Activated gamma-delta T cell treated with Interleukin-2 at 50 U/mL for 16 hours (primary cell): ENCODE results near the gene WDR46.

Experiments
- DNase-seq: peaks from one replicate; pipeline ENCODE4 v3.0.0-alpha.2; 2020

WDR46 gene

DNA sequence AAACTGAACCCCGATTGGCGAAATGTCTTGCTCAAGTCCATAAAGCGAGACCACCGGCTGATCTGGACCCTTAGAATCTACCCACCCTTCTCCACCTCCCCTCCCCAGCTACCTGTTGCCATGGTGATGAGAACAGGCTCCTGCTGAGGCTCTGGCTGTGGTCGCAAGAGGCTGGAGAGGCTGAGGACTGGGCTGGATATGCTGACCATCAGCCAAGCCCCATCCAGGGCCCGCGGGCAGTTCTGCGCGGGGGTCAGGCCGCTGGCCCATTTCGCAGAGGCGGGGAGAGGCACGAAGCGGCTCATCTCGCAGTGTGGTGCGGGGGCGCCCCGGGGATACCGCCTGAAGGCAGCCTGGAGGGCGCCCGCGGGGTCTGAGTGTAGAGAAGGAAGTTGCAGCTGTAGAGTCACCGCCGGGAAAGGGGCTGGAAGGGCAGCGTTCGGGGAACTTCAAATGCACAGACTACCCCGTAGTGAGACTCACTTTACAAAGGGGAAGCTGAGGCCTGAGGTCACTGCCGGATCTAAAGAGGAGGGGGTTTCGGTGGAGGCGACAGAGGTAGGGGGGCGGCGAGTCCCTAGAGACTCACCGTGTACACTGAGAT is 24.2 kb upstream of the WDR46 start:
- no peak for DNase-seq

DNA sequence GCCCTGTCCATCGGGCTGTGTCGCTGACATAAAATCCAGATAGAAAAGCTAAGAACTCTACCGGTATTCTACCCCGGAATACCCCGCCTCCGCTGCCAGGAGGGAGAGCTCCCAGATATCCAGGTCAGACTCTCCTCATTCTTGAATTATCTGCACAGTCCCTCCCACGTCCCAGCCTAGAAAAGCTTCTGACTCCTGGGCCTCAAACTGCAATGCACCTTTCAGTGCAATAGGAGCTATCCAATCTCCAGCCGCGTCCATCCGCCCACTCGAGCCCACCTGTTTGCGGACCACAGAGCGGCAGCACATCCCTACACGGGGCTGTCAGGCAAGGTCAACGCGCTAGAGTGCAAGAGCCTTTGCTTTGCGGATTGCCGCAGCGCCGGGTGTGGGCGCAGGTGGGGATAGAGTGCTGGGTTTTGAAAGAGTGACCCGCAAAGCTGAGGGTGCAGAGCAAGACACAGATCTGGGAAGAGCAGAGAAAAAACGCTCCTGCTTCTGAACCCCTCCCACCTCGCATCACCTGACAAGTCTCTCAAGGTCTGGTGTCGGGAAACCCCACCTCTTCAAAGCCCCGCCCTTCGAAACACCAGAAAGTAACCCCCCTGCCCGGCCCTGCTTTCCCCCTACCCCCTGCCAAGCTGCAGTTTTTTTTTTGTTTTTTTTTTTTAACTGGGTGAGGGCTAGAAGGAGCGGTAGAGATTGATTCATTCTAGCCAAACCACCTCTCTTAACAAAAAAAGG is 23.5 kb upstream of the WDR46 start:
- DNase-seq, result peak; percentile 76

GRCh38 chr6:33306356-33306755 is 17.3 kb upstream of the WDR46 start:
- no peak for DNase-seq

- no peak for DNase-seq
Measured at GRCh38 chr6:33305052-33305451, 16.0 kb upstream of the WDR46 start.

GRCh38 chr6:33304216-33304615 is 15.2 kb upstream of the WDR46 start:
- no peak for DNase-seq

DNA sequence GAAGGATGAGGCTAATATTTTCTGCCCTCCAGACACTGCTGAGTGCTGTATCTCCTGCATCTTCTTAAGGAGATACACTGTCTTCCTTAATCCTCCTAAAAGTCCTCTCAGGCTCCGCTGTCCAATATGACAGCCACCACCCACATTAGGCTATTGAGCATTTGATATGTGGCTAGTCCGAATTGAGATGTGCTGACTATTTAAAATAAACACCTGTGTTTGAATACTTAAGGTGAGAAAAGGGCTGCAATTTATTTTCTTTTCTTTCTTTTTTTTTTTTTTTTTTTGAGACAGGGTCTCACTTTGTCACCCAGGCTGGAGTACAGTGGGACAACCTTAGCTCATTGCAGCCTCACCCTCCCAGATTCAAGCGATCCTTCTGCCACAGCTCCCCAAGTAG is 12.8 kb upstream of the WDR46 start:
- DNase-seq, result no peak

DNA sequence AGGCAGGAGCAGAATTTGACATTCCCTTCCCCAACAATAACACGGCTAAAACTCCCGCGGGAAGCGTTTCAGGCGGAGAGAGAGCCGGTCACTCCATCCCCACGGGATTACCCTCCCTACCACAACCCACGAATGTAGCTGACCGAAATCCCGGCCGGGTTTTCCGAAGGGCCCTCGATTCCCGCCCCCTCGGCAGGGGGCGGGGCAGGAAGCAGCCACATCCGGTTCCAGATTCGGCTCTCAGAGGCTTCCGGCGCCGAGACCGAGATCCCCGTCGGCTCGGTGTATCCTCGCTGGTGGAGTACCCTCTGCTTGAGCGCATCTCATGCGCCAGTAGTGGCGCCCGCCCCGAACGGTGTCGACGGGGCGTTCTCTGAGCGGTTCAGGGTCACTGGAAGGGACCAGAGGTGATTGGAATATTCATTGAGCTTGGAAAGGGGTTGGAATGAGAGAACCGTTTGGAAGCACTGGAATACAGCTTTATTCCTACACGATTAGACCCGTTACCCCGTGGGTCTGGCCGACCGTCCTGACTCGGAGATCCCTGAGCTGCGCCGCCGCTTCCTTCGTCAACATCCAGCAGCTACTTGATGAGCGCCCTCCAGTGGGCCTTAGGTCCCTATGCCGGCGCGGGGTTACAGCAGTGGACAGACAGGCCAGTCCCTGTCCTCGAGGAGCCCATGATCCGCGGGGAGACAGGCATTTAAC is 10.4 kb upstream of the WDR46 start:
- peak; percentile 93 for DNase-seq

- peak; percentile 63 for DNase-seq
Measured at GRCh38 chr6:33298773-33299236, 9.8 kb upstream of the WDR46 start, which contains the start of gene RGL2. Gene RGL2 (minus strand): TSS chr6:33298942. CDS start chr6:33298610, 332 bp downstream.

DNA sequence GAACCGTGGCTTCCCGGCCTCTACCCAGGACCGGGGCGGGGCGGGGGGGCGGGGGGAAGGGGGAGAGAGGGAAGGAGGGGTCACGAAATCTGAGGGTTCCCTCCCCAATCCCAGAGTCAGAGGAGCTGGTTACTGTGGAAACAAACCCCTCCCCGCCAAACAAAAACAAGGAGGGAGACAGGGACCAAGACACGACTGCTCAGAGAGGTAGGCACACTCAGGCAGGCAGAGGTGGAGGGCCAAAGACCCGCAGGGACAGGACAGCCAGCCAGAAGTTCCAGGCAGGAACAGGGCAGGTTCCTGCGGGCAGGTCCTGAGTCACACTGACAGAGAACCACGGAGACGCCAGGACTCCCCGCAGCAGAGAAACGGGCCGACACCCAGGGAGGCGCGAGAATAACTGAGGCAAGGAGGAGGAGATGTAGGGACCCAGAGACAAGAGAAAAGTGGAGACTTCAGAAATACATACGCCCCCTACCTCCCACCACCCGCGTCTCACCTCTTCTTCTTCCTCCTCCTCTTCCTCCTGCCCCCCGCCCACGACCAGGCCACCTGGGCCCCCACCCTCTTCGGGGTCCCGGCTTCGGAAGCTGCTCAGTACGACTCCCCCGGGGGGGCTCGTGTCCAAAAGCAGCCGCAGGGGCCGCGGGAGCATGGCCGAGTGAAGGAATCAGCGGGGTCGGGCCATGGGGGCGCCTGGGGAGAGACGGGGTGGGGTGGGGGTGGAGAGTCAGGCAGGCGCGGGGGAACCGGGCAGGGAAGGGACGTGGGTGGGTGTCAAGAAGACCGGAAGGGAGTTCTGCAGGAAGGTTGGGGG is 9.1 kb upstream of the WDR46 start:
- DNase-seq, result peak; percentile 40

DNA sequence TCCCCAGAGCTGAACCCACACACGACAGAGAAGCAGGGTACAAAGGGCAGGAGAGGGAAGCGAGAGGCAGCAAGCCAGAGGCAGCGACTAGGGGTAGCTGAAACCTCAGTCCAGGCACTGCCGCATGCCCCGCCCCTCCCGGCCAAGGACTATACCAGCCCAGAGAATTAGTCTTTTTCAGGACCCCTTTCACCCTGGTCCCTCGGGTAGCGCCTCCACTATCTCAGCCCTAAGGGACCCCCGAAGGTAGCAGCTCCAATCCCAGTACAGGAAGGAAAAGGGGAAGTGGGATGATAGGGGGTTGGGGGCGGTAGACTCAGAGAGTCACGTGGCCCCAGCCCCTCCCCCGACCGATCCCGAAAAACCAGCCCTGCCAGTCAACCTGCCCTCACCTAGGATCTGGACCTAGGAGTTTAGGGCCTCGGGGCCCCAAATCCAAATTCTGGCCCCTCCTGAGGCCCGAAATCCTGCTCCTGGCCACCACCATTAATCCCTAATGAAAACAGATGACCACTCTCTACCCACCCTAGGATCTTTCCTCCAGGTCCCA is 8.4 kb upstream of the WDR46 start:
- DNase-seq, result no peak

GRCh38 chr6:33296797-33297405 is 7.9 kb upstream of the WDR46 start:
- no peak for DNase-seq

DNA sequence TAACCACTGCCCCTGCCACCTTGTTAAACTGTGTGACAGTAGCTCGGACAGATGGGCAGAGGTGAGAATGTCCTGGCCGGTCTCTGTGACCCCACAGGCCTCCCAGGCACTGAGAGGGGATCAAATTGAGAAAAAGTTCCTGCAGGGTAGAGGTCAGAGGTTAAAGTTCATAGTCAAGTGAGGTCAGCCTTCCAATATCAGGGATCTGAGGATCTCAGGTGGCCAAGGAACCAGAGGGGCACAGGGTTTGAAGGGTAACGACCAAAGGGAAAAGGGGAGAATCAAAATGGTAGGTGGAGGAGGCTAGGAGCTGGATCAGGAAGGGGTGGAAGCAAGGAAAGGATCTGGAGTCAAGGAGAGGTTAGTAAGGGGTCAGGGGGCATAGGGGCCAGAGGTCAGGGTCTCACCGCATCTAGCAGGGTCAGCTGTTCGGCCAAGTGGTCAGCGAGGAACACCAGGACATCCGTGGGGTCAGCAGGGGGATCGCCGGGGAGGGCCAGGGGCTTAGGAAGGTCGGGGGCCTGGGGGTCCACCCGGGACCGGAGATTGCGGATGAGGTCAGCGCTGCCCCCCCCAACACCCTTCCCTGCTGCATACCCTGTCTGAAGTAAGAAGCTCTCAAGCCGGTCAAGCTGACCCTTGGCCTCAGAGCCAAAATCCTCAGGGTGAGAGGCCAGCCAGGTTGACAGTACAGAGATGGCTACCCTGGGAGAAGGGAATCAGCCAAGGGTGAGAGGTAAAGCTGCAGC is 6.8 kb upstream of the WDR46 start:
- no peak for DNase-seq

GRCh38 chr6:33294086-33294823 is 5.2 kb upstream of the WDR46 start:
- DNase-seq, result no peak

GRCh38 chr6:33292996-33293682 is 4.1 kb upstream of the WDR46 start:
- DNase-seq, result no peak

- no peak for DNase-seq
Measured at GRCh38 chr6:33290459-33290858, 1.4 kb upstream of the WDR46 start.

GRCh38 chr6:33289784-33290315 is 811 bp upstream of the WDR46 start:
- DNase-seq, result no peak

DNA sequence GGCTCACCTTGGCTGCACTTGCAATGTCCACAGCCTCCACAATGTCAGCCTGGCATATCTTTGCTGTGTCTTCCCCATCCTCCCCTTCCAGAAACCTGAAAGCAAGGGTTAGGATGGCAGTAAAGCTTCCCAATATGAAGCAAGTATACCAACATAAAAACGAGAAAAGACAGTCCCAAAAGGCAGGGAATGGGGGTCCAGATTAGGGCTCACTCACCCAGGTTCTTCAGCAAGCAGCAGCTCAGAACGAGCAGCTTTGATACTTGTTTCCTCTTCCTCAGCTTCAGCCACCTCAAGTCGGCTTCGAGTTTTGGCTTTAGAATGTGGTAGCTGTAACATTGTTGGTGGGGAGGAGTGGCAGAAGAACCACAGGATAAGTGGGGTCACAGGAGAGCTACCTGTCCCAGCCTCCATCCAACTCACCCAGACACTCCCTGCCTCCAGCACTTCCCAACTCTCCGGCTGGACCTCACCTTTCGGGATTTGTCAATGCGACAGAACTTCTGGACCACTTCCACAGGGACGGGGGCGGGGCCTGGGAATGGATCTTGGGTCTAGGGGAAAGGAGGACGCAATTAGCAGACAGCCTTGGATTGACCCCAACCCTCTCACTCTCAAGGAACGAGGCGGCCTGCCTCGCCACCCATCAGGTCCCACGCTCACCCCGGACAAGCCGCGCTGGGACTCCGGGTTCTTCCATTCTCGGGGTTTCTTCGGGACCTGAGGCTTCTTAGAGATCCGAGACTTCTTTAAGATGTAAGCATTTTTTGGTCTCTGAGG is 708 bp downstream of the WDR46 start:
- DNase-seq, result no peak

GRCh38 chr6:33286946-33287914 is 1.8 kb downstream of the WDR46 start:
- DNase-seq, result no peak
